GM18517 (cell line): Measurements from ENCODE around the gene PPP1R27.

Source experiments
- ATAC-seq: cut with Tn5 transposase; IDR thresholded peaks from one replicate; pipeline ENCODE4 v1.9.1; 2021; ENCODE audit warnings: mild to moderate bottlenecking, moderate library complexity; ENCODE audit not compliant: unreplicated experiment

PPP1R27 gene

DNA sequence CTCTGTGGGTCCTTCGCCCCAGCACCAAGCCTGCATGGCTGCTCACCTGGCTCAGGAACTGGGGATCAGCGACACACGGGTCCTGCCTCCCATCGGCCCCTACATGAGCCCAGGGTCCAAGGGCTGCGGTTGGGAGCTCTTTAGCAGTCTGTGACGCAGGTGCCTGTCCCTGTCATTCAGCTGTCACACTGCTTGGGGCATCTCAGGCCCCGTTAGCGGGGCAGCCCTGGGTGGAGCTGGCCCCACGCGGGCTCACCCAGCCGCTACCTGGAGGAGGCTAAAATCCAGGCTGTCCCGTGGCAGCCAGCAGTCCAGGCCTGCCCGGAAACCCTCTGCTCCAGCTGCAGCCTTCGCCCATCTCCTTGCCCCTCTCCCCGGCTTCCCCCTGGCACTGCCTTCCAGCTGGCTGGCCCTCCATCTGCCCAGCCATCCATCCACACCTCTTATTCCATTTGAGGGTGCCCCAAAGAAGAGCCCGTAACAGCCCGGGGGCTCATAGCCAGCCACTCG lies 27.6 kb downstream of the PPP1R27 start:
- no peak for ATAC-seq

DNA sequence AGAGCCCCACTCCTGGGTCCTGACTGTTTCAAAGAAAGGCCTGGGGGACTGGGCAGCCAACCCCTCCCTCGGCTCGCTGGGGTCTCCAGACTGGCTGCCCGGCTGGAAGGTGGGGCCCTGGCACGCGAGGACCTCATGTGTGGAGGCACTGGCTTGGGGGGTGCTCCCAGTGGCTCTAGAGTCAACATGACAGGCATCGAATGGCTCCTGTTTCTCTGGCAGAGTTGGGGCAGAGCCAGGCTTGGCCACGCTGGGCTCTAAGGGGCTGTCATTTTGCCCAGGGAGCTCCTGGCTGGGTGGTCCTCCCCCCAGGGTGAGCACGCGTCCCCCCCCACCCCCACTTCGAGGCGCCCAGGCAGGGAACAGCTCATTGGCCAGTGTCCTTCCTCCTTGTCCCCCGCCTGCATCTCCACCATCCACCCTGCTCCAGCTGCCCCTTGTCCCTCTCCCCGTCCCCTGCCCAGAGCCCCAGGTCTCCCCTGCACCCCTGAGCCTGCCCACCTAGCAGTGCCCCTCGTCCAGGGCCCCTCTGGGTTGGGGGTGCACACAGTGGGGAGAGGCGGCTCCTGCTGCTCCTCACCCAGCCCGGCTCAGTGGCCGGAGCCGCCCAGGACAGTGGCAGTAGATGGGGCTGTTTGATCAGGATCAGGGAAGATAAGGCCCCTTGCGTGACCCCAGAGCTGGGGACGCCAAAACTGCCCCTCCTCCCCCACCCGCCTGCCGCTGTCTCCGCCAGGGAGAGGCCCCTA lies 28.2 kb downstream of the PPP1R27 start:
- no peak for ATAC-seq

DNA sequence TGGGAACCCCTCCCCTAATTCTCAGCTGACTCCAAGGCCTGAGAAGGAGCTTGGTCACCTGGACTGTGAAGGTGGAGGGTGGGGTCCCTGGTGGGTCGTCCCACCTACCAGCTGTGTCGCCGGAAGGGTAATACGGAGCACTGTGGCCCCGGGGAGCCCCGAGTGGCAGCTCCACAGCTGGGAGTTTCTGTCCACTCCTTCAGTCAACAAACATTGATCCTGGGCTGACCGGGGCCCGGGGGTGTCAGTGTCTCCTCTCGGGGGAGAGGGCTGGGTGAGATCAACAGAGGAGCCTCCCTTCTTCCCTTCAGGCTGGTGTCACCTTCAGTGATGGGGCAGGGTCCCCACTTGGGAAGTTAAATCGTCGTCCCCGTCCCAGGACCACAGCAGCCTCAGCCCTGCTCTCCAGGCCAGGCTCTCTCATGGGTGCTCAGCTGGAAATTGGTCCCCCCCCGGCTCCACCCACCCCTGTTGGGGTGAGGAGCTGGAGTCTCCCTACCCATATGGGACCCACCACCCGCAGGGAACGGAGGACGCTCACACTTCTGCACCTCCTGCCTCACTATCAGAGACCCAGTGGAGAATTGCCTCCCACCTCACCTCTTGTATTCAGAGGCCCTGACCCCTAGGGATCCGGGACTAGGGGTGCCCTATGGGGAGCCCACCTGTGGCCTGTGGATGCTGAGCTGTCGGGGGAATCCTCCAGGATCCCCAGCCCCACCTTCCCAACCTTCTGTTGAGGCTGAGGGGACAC lies 29.0 kb downstream of the PPP1R27 start:
- no peak for ATAC-seq

- no peak for ATAC-seq
Measured at GRCh38 chr17:81804559-81805399, 30.1 kb downstream of the PPP1R27 start.

GRCh38 chr17:81803728-81804558 lies 30.9 kb downstream of the PPP1R27 start, which contains the start of gene GCGR:
GCGR (plus strand) TSS chr17:81804150; CDS start chr17:81809019, 4,869 bp downstream.
- ATAC-seq, result no peak

DNA sequence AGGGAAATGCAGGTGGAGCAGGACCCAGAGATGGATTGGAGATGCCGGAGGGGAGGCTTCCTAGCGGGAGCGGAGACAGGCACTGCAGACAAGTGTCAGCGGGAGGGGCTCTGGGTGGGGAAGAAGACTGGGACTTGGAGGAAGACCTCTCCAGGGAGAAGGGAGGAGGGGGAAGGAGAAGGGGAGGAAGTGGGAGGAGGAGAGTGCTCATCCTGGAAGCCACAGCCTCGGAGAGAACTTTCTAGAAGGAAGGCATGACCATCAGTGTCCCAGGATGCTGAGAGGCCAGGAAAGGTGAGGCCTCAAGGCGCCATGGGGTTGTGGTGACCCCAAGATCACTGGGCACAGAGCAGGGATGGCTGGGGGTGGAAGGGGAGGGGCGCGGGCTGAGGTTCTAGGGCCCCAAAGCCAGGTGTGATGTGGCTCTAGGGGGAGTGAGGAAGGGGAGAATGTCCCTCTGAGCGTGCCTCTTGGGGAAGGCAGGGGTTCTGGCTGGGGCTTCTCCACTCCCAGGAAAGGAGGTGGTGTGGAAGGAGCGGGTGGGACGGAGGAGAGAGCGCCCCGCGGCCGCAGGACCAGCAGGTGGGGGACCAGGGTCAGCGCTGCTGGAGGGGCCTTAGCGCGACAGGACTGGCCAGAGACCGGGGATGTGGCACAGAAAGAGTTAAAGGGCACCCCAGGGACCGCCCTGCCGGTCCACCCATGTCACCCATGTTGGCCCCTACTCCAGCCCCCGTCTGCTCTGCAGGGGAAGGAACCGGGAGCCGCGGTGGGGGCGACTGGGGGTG lies 31.8 kb downstream of the PPP1R27 start:
- no peak for ATAC-seq

DNA sequence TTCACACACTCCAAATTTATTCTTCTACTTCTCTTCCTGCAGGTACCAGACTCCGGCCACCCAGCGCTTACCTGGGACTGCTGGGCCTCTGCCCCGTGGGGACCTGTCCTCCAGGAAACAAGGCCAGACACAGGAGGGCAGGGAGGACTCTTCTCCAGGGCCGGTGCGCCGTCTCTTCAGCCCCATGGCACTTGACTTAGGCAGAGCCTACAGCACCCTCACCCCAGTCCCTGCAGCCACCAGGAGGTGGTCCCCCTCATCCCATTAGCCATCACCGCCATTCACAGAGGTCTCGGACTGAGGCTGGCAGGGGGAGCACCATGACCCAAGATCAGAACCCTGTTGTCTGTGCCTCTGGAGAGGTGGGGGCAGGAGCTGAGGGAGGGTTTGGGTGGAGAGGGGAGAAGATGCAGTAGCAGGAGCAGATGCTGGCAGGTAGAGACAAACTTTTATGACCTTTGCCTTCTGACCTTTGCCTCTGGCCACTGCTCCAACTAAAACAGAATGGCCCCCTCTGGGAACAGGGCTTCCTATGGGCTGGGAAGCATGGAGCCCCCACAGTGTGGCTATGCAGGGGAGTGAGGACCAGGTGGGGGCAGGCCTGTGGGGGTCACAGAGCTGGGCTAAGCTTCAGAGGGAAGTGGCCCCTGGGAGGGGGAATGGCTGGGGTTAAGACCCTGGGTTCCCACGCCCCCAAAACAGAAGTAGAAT lies 32.6 kb downstream of the PPP1R27 start:
- ATAC-seq, result no peak

GRCh38 chr17:81801327-81801726 lies 33.5 kb downstream of the PPP1R27 start:
- no peak for ATAC-seq

- ATAC-seq, result no peak
Measured at GRCh38 chr17:81794509-81794908, 40.3 kb downstream of the PPP1R27 start.

DNA sequence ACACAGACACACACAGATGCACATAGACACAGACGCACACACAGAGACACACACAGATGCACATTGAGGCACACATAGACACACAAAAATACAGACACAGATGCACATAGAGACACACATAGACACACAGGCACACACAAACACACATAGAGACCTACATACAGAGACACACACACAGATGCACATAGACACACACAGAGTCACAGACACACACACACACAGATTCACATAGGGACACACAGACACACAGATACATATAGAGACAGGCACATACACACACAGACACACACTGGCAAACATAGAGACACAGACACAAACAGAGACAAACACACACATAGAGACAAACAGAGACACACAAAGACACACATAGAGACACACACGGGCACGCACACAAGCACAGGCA lies 40.8 kb downstream of the PPP1R27 start:
- ATAC-seq, result no peak

GRCh38 chr17:81792675-81793615 lies 41.9 kb downstream of the PPP1R27 start:
- no peak for ATAC-seq
